Fibroblast of mammary gland (primary cell): ENCODE results near the gene MYOG.

ENCODE experiments used
- DNase-seq: peaks from one replicate; pipeline ENCODE4 v3.0.0-alpha.2; 2010; ENCODE audit warnings: low read depth
- H3K4me3 ChIP-seq: 2 replicates; pipeline ENCODE4 v1.5.1; 2011; ENCODE audit warnings: low read depth, mild to moderate bottlenecking, low read length, moderate library complexity; ENCODE audit not compliant: control insufficient read depth
- TF ChIP-seq, protein P1 (sequence below): conservative IDR thresholded peaks from 2 replicates; pipeline ENCODE4 v1.5.1; 2011; ENCODE audit warnings: low read depth, low read length, inconsistent platforms; ENCODE audit not compliant: control insufficient read depth, insufficient read depth

The MYOG gene

DNA sequence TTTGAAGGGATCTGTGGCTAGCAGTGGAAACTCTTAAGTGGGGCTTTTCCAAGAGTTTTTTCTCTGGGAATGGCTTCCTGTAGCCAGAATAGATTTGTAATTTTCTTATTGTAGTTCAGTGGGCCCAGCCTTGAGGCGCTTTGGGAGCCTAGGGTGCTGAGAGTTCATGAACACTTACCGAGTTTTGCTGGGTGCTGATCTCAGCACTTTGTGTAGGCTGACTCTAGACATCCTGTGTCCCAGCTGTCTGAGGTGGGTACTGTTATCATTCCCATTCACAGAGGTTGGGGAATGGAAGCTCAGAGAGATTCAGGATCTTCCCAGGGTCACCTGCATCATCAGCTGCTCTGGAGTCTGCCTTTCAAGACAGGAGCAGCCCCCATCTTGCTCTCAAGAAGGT lies 52.5 kb downstream of the MYOG start:
- no peak overlapping the region for H3K4me3 ChIP-seq
- TF ChIP-seq, protein P1, sequence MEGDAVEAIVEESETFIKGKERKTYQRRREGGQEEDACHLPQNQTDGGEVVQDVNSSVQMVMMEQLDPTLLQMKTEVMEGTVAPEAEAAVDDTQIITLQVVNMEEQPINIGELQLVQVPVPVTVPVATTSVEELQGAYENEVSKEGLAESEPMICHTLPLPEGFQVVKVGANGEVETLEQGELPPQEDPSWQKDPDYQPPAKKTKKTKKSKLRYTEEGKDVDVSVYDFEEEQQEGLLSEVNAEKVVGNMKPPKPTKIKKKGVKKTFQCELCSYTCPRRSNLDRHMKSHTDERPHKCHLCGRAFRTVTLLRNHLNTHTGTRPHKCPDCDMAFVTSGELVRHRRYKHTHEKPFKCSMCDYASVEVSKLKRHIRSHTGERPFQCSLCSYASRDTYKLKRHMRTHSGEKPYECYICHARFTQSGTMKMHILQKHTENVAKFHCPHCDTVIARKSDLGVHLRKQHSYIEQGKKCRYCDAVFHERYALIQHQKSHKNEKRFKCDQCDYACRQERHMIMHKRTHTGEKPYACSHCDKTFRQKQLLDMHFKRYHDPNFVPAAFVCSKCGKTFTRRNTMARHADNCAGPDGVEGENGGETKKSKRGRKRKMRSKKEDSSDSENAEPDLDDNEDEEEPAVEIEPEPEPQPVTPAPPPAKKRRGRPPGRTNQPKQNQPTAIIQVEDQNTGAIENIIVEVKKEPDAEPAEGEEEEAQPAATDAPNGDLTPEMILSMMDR, result no peak
- DNase-seq, result no peak
